ENCODE measurements around the gene HGFAC.

GRCh38 chr4:3396600-3396999 is 45.2 kb upstream of the HGFAC start:
- TF ChIP-seq POLR2AphosphoS5 (IDR thresholded peaks at IDR 0.05; ENCODE audit: low read length) (no peak), EP300 (IDR thresholded peaks at IDR 0.05; ENCODE audit: borderline replicate concordance in 1 of 2, control insufficient read depth in 1 of 2, low read depth in 2 of 2, low read length in 2 of 2) (no peak), MAX (IDR thresholded peaks at IDR 0.05; ENCODE audit: low read depth, low read length) (no peak), SP1 (IDR thresholded peaks at IDR 0.05; ENCODE audit: low read depth, low read length) (no peak), SRF (IDR thresholded peaks at IDR 0.05; ENCODE audit: low read depth in 2 of 2, low read length in 2 of 2) (no peak), CTCF (IDR thresholded peaks at IDR 0.05 in 2 of 3, conservative IDR thresholded peaks at IDR 0.05 in 1 of 3; ENCODE audit: control insufficient read depth in 2 of 3, extremely low read depth in 1 of 3, insufficient read depth in 1 of 3, low read depth in 3 of 3, low read length in 3 of 3) (no peak), POLR2A (IDR thresholded peaks at IDR 0.05; ENCODE audit: low read depth, low read length) (no peak), REST (IDR thresholded peaks at IDR 0.05; ENCODE audit: low read depth, low read length) (no peak), ATF7 (IDR thresholded peaks at IDR 0.05; ENCODE audit: low read depth) (no peak), EGR1 (IDR thresholded peaks at IDR 0.05; ENCODE audit: borderline replicate concordance in 1 of 2, low read depth in 2 of 2, low read length in 2 of 2) (no peak), ZBED1 (IDR thresholded peaks at IDR 0.05; ENCODE audit: borderline replicate concordance) (no peak), CREM (IDR thresholded peaks at IDR 0.05; ENCODE audit: low read depth) (no peak), HCFC1 (IDR thresholded peaks at IDR 0.05; ENCODE audit: low read length) (no peak)

All from GM12878 (cell line).